HepG2 (cell line): Measurements from ENCODE around the gene COL5A1. TPM values are rescaled to one million over a fixed set of nuclear protein-coding genes. Genes with fewer than 3 reads are reported as not detected.

ENCODE experiments used
- ATAC-seq: fragments of 200-7000 bp; cut with Tn5 transposase; 3 replicates; pipeline ENCODE4 v1.9.1; 2020; ENCODE audit warnings: mild to moderate bottlenecking, moderate library complexity
- BruUV-seq: library from RNA; stranded (reverse); fragments of 400-500 nt; replicated peaks from 2 replicates; lab custom pipeline; 2021; lab: Mats Ljungman, UMichigan
- CTCF ChIA-PET: fragments of 300-600 bp; formaldehyde crosslinking; extraction: SDS; loops from one replicate; lab custom pipeline; 2021; ENCODE audit warnings: low total read pairs, inconsistent platforms, low intra/inter-chr PET ratio; lab: Yijun Ruan, JAX
- POLR2A ChIA-PET: fragments of 350-600 bp; sonication (Branson Sonifier 250); formaldehyde crosslinking; loops from one replicate; lab custom pipeline; 2020; ENCODE audit warnings: antibody characterized with exemption, inconsistent platforms; lab: Yijun Ruan, JAX
- DNase-seq: peaks from one replicate; pipeline ENCODE4 v3.0.0-alpha.2; 2015; ENCODE audit warnings: low spot score
- FAIRE-seq: peaks from 3 replicates; lab custom pipeline; 2011; peaks lifted over from hg19 to GRCh38; lab: Jason Lieb, UNC
- H2AFZ ChIP-seq: one replicate; pipeline ENCODE4 v1.6.1; 2011; ENCODE audit warnings: low read length, inconsistent platforms
- H3K27ac ChIP-seq: fragments of 300-600 bp; 3 replicates; pipeline ENCODE4 v1.8.0; 2011; ENCODE audit warnings: mixed run types, mild to moderate bottlenecking, mixed read lengths, low read length, inconsistent platforms; ENCODE audit not compliant: insufficient read depth; ENCODE audit errors: extremely low read length
- H3K27me3 ChIP-seq, 2 experiments: fragments of 200-600 bp in 1 of 2; 2 replicates in 1 of 2; 3 replicates in 1 of 2; pipeline versions ENCODE4 v1.6.0 to v1.8.0; 2011; ENCODE audit warnings: low read length in 2 of 2, mild to moderate bottlenecking in 2 of 2, moderate library complexity in 2 of 2, inconsistent platforms in 1 of 2; ENCODE audit not compliant: insufficient read depth in 2 of 2, control insufficient read depth in 1 of 2
- H3K36me3 ChIP-seq, 2 experiments: fragments of 200-600 bp in 1 of 2; replicated peaks in 1 of 2; 2 replicates in 1 of 2; 3 replicates in 1 of 2; pipeline versions ENCODE4 v1.5.1 to v1.8.0; 2011; ENCODE audit warnings: low read length in 2 of 2, inconsistent platforms in 1 of 2; ENCODE audit not compliant: insufficient read depth in 2 of 2, control insufficient read depth in 1 of 2
- H3K4me1 ChIP-seq: 2 replicates; pipeline ENCODE4 v1.5.1; 2012; ENCODE audit warnings: low read length, inconsistent platforms; ENCODE audit not compliant: insufficient read depth
- H3K4me2 ChIP-seq: 2 replicates; pipeline ENCODE4 v1.6.0; 2011; ENCODE audit warnings: low read depth, low read length, inconsistent platforms
- H3K4me3 ChIP-seq, 3 experiments: fragments of 200-600 bp in 1 of 3; sonication (generic), shearing (Covaris generic) in 1 of 3; replicated peaks in 1 of 3; 2 replicates each; pipeline ENCODE4 v1.5.1; 2011 to 2016; ENCODE audit warnings: low read length in 3 of 3, inconsistent platforms in 2 of 3, low read depth in 2 of 3, mild to moderate bottlenecking in 2 of 3, control low read depth in 1 of 3, mixed read lengths in 1 of 3; ENCODE audit not compliant: insufficient read depth in 1 of 3
- H3K79me2 ChIP-seq: one replicate; pipeline ENCODE4 v1.6.1; 2011; ENCODE audit warnings: low read length, inconsistent platforms; ENCODE audit not compliant: insufficient read depth
- H3K9ac ChIP-seq: 2 replicates; pipeline ENCODE4 v1.6.0; 2011; ENCODE audit warnings: mild to moderate bottlenecking, low read depth, low read length, inconsistent platforms; ENCODE audit not compliant: insufficient read depth
- H3K9me3 ChIP-seq: 2 replicates; pipeline ENCODE4 v1.5.1; 2012; ENCODE audit warnings: mild to moderate bottlenecking, low read length
- H4K20me1 ChIP-seq: 2 replicates; pipeline ENCODE4 v1.6.0; 2011; ENCODE audit warnings: inconsistent platforms, mild to moderate bottlenecking, low read length, moderate library complexity; ENCODE audit not compliant: insufficient read depth
- ELF4 ChIP-seq: sonication (generic); formaldehyde crosslinking; IDR thresholded peaks from 2 replicates; pipeline ENCODE4 v1.5.0; 2020; ENCODE audit warnings: missing genetic modification reagents, mild to moderate bottlenecking, moderate library complexity, borderline replicate concordance
- HOXA7 ChIP-seq: sonication (generic); formaldehyde crosslinking; IDR thresholded peaks from 2 replicates; pipeline ENCODE4 v1.8.1; 2022; ENCODE audit warnings: mild to moderate bottlenecking, missing genetic modification reagents, moderate library complexity
- NONO ChIP-seq, 2 experiments: fragments of 450-650 bp in 1 of 2; sonication (generic) in 1 of 2; formaldehyde crosslinking in 1 of 2; IDR thresholded peaks in 1 of 2; conservative IDR thresholded peaks in 1 of 2; 2 replicates each; pipeline versions ENCODE4 v1.6.1 to v1.8.0; 2017 to 2022; ENCODE audit warnings: mild to moderate bottlenecking in 1 of 2, missing genetic modification reagents in 1 of 2, moderate library complexity in 1 of 2
- PCBP1 ChIP-seq: fragments of 200-400 bp; formaldehyde crosslinking; IDR thresholded peaks from 2 replicates; pipeline ENCODE4 v1.6.1; 2017; ENCODE audit warnings: mild to moderate bottlenecking, low read depth, low read length, borderline replicate concordance
- RORA ChIP-seq: sonication (generic); formaldehyde crosslinking; IDR thresholded peaks from 2 replicates; pipeline ENCODE4 v1.5.0; 2020; ENCODE audit warnings: mild to moderate bottlenecking, missing genetic modification reagents, moderate library complexity
- ZBTB3 ChIP-seq: sonication (generic); formaldehyde crosslinking; IDR thresholded peaks from 2 replicates; pipeline ENCODE4 v1.4.0; 2020; ENCODE audit warnings: low read depth, mild to moderate bottlenecking, moderate library complexity, missing genetic modification reagents, borderline replicate concordance
- ZNF687 ChIP-seq: sonication (generic); formaldehyde crosslinking; IDR thresholded peaks from 2 replicates; pipeline ENCODE4 v1.5.1; 2020; ENCODE audit warnings: mild to moderate bottlenecking, missing genetic modification reagents, moderate library complexity
- ZNF850 ChIP-seq: sonication (generic); formaldehyde crosslinking; conservative IDR thresholded peaks from 2 replicates; pipeline ENCODE4 v1.9.0; 2021; ENCODE audit warnings: mild to moderate bottlenecking, missing genetic modification reagents
- WGBS: methylation state at CpG from one replicate; pipeline ENCODE4 v1.1.6; 2017; ENCODE audit warnings: low lambda C conversion rate; 5-methylcytosine and 5-hydroxymethylcytosine counted together
- in situ Hi-C: cut with HindIII; loops from 2 replicates; pipeline ENCODE4 v1.10.0; 2017; ENCODE audit warnings: low pct_unique_long_range_greater_than_20kb; ENCODE audit not compliant: extremely low pct_ligation_motif_present
- intact Hi-C: fragments of 100-400 bp; cut with micrococcal nuclease; formaldehyde crosslinking; loops from one replicate; pipeline ENCODE4 v1.10.0; 2022; ENCODE audit not compliant: unreplicated experiment
- polyA plus RNA-seq, 8 experiments: library from polyadenylated mRNA; depleted of rRNA in 3 of 8; stranded (reverse) in 7 of 8; unstranded in 1 of 8; fragments of >200 nt; fragmentation: Illumina TruSeq in 4 of 8; extraction: Trizol in 4 of 8; gene quantifications; 2 replicates each; pipeline versions ENCODE4 v1.2.1 to v1.2.3, GENCODE V29; 2011 to 2016; ENCODE audit warnings: low read depth in 4 of 8, missing spikeins in 1 of 8, mixed read lengths in 1 of 8; ENCODE audit not compliant: insufficient read depth in 1 of 8
- total RNA-seq, 5 experiments: library from RNA; depleted of rRNA; stranded (reverse); fragments of >200 nt; fragmentation: Illumina TruSeq; extraction: Trizol; gene quantifications; 2 replicates each; pipeline ENCODE4 v1.2.3, GENCODE V29; 2016; ENCODE audit warnings: low read depth in 1 of 5

COL5A1 gene
- total and polyA plus RNA-seq, 2 of the 13 experiments (the other 11 are each of a cell fraction or from before 2014, with no cell fraction given): not detected

- Histone ChIP-seq H3K4me3 (no peak overlapping the region), H3K9ac (no peak overlapping the region), H2AFZ (no peak overlapping the region), H3K27me3 (peaks cover 1 to 14% of the 10 kb centered on the region in 2 experiments; a peak in 2 of 5 replicates), H3K4me1 (no peaks in the 10 kb centered on the region), H3K9me3 (no peaks in the 10 kb centered on the region), H3K79me2 (no peaks in the 10 kb centered on the region), H4K20me1 (no peaks in the 10 kb centered on the region), H3K27ac (no peak overlapping the region), H3K4me2 (no peak overlapping the region), H3K36me3 (no peaks in the 10 kb centered on the region)
- no peak for ATAC-seq
- POLR2A ChIA-PET: no interaction called here
- DNase-seq: no peak
- intact Hi-C loops (no loop called here), in situ Hi-C loops (no loop called here)
- CTCF ChIA-PET: no interaction called here
- no CpG with 5 or more reads among the region's 12 CpGs for WGBS
- no peak for FAIRE-seq
- TF ChIP-seq NONO (IDR thresholded peaks at IDR 0.05): no peak
- no peak for TF ChIP-seq NONO (CRISPR knock-in tag; conservative IDR thresholded peaks at IDR 0.05)
- no peak for TF ChIP-seq RORA (CRISPR knock-in tag)
- TF ChIP-seq HOXA7 (CRISPR knock-in tag): no peak
- TF ChIP-seq ZNF687 (CRISPR knock-in tag): no peak
- no peak for TF ChIP-seq ZBTB3 (CRISPR knock-in tag)
- TF ChIP-seq ELF4 (CRISPR knock-in tag): no peak
- no peak for TF ChIP-seq ZNF850 (CRISPR knock-in tag)
- TF ChIP-seq PCBP1: no peak
- no TSS peak for BruUV-seq
Measured at GRCh38 chr9:134710901-134711300, 69.3 kb downstream of the COL5A1 start.
